OCI-LY3 (cell line): ENCODE measurements around the gene ZNF468.
"Not testable (repeated sequence)": the region's sequence is repeated elsewhere in the genome, so short reads cannot be mapped to it uniquely, and the experiment has no call there.

Experiments
- CTCF ChIP-seq: fragments of 200-600, 300-600 bp; sonication (generic); IDR thresholded peaks from 2 replicates; pipeline ENCODE4 v1.5.1; 2014; ENCODE audit warnings: antibody characterized with exemption, low read length, low read depth
- EZH2phosphoT487 ChIP-seq: fragments of 200-600 bp; shearing (Covaris generic); IDR thresholded peaks from 2 replicates; pipeline ENCODE4 v1.6.1; 2018; ENCODE audit warnings: antibody characterized with exemption, mixed run types, low read depth

- not testable (repeated sequence) for TF ChIP-seq CTCF, EZH2phosphoT487
Observed at GRCh38 chr19:52834289-52834688, 23.1 kb downstream of the ZNF468 start.
